Choroid plexus epithelial cell (primary cell): ENCODE measurements around the gene WDR47.
"Not testable (repeated sequence)": the region's sequence is repeated elsewhere in the genome, so short reads cannot be mapped to it uniquely, and the experiment has no call there.

ENCODE experiments used
- DNase-seq: peaks from one replicate; pipeline ENCODE4 v3.0.0-alpha.2; 2010; ENCODE audit warnings: low read depth
- H3K4me3 ChIP-seq: 2 replicates; pipeline ENCODE4 v1.5.1; 2011; ENCODE audit warnings: low read depth, mild to moderate bottlenecking, control low read depth, low read length, moderate library complexity
- TF ChIP-seq, protein P1 (sequence below): conservative IDR thresholded peaks from 2 replicates; pipeline ENCODE4 v1.5.1; 2011; ENCODE audit warnings: low read depth, mild to moderate bottlenecking, control low read depth, inconsistent platforms, low read length, moderate library complexity

WDR47 gene

DNA sequence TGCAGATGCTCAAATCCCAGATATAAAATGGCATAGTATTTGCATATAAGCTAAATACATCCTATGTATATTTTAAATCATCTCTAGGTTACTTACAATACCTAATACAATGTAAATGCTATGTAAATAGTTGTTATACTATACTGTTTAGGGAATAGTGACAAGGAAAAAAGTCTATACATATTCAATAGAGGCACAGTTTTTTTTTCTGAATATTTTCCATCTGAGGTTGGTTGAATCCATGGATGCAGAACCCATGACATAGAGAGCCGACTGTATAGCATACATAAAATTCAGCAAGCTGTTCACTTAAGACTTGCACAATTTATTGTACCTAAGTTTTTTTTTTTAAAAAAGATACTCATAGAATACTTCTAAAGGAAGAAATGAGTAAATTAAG, 27.4 kb upstream of the WDR47 start:
- TF ChIP-seq, protein P1, sequence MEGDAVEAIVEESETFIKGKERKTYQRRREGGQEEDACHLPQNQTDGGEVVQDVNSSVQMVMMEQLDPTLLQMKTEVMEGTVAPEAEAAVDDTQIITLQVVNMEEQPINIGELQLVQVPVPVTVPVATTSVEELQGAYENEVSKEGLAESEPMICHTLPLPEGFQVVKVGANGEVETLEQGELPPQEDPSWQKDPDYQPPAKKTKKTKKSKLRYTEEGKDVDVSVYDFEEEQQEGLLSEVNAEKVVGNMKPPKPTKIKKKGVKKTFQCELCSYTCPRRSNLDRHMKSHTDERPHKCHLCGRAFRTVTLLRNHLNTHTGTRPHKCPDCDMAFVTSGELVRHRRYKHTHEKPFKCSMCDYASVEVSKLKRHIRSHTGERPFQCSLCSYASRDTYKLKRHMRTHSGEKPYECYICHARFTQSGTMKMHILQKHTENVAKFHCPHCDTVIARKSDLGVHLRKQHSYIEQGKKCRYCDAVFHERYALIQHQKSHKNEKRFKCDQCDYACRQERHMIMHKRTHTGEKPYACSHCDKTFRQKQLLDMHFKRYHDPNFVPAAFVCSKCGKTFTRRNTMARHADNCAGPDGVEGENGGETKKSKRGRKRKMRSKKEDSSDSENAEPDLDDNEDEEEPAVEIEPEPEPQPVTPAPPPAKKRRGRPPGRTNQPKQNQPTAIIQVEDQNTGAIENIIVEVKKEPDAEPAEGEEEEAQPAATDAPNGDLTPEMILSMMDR: no peak
- no peak for DNase-seq
- no peak overlapping the region for H3K4me3 ChIP-seq

DNA sequence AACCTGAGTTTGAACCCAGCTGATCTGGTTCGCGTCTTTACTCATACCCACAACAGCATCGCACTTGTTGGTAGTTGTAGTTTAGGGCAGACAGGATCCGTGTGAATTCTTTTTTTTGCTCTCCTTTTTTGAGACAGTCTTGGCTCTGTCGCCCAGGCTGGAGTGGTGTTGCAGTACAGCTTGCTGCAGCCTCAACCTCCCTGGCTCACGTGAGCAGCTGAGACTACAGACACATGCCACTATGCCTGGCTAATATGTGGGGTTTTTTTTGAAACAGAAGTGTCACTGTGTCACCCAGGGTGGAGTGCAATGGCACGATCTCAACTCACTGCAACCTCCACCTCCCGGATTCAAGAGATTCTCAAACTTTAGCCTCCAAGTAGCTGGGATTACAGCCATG, 26.0 kb upstream of the WDR47 start:
- no peak overlapping the region for H3K4me3 ChIP-seq
- no peak for DNase-seq
- TF ChIP-seq, protein P1: no peak

DNA sequence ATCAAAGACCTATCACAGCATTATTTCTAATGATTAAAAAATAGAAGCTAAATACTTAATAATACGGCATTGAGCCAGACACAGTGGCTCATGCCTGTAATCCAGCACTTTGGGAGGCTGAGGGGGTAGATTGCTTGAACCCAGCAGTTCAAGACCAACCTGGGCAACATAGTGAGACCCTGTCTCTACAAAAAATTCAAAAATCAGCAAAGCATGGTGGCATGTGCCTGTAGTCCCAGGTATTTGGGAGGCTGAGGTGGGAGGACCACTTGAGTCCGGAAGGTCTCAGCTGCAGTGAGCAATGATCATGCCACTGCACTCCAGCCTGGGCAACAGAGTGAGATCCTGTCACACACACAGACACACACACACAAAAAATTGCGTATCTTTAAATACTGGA, 23.2 kb upstream of the WDR47 start:
- TF ChIP-seq, protein P1: no peak
- no peak overlapping the region for H3K4me3 ChIP-seq

DNA sequence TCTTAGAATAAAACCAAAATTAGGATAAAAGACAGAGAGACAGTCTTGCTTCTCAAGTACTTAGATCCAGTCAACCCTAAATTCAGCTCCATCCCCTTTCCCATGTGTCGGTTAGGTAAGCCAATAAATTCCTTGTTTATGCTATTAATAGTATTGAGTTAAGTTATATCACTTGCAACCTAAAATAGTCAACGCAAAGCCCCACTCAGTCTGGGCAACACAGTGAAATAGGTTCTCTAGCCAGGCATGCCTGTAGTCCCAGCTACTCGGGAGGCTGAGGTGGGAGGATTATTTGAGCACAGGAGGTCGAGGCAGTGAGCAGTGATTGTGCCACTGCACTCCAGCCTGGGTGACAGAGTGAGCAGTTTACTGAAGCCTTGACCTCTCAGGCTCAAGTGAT, 19.3 kb upstream of the WDR47 start:
- TF ChIP-seq, protein P1: no peak
- DNase-seq: no peak
- H3K4me3 ChIP-seq: no peak overlapping the region

More for the DNA sequence above, 23.2 kb upstream of the WDR47 start:
- no peak for DNase-seq

DNA sequence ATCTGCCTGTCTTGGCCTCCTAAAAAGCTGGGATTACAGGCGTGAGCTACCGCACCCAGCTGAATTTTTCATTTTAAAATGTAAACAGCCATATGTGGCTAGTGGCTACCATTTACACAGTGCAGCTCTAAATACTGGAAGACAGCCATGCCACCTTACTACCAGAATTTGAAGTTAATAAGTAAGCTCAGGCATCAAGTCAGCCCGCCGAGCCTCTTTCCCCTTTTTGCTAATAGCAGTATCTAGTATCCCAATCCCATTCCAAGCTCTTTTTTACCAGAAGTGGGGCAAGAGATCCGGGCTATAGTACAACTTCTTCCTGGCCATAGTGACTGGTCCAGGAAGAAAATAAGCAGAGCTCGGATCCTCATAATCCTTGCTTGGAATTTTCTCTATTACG, 18.8 kb upstream of the WDR47 start:
- TF ChIP-seq, protein P1: no peak
- no peak for DNase-seq
- H3K4me3 ChIP-seq: no peak overlapping the region

DNA sequence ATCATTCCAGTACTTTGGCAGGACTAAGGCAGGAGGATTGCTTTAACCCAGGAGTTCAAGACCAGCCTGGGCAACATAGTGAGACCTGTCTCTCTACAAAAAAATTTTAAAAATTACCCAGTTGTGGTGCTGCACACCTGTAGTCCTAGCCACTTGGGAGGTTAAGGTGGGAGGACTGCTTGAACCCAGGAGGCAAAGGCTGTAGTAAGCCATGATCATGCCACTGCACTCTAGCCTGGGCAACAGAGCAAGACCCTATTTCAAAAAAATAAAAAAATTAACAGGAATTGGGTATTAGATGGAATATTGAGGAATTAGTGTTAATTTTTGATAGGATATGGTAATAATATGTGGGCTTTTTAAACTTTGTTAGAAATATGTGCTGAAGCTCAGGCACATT, 17.1 kb upstream of the WDR47 start:
- TF ChIP-seq, protein P1: no peak
- DNase-seq: no peak
- no peak overlapping the region for H3K4me3 ChIP-seq

DNA sequence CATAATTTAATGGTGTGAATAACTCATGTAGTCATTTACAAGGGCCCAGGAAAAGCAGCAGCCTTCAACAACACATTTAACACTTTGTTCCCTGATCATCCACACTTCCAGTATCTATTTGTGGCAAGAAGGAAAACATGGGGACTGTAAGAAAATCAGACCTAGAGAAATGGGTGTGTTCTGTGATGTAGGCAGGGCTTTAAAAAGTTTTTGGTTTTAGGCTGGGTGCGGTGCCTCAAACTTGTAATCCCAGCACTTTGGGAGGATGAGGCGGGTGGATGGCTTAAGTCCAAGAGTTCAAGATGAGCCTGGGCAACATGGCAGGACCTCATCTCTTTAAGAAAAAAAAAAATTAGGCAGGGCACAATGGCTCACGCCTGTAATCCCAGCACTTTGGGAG, 14.2 kb upstream of the WDR47 start:
- no peak for DNase-seq
- TF ChIP-seq, protein P1: no peak

DNA sequence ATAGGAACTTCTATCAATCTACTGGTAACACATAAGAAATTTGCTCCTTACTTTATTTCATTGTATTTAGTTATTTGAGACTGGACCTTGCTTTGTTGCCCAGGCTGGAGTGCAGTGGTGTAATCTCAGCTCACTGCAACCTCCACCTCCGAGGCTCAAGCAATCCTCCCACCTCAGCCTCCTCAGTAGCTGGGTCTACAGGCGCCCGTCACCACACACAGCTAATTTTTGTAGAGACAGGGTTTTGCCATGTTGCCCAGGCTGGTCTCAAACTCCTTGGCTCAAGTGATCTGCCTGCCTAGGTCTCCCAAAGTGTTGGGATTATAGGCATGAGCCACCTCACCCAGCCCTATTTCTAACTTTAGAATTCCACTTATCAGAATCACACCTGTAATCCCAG, 10.2 kb upstream of the WDR47 start:
- DNase-seq, H3K4me3 ChIP-seq: not testable (repeated sequence)

More for the DNA sequence above, 14.2 kb upstream of the WDR47 start:
- H3K4me3 ChIP-seq: no peak overlapping the region
